CD4-positive, alpha-beta T cell treated with Interleukin-2 at 100 ng/mL for 4 hours (primary cell): Measurements from ENCODE around the gene FTO.

Experiments used
- DNase-seq: peaks from one replicate; pipeline ENCODE4 v3.0.0-alpha.2; 2020; ENCODE audit warnings: low spot score

Gene FTO

DNA sequence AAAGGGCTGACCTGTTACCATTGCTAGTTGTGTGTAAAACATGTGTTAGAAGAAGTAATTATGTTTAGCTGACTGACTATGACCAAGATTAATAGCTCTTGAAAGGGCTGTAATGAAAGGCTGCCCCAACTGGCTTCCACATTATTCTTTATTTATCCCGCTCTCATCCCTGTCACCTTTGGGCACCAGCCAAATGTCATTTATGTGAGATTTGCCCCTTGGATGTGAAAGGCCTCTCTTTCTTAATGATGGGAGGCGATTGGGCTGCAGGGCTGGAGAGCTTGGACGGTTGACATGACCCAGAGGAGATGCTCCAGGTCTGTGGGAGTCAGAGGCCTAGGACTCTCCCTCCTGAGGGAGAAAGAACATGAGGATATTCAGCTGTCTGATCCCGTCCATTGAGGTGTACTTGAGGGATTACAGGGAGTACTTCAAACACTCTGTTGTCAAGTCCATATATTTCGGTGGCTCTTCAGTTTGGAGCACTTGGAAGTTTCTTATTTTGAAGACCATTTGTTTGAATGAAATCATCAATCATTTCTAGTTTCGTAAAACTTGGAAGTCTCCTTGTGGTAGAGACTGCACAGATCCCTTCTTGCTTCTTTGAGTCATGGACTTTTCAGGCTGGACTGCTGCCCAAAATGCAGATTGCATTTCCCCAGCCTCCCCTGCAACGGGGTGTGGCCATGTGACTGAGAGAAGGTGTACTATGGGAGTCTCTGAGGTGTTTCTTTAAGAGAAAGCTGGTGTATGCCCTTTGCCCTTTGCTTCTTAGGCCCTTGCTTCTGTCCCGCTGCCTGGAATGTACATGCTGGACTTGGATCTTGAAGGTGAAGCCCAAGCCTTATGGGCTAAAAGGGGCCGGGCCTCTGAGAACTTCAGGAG is 51.3 kb downstream of the FTO start:
- DNase-seq, result no peak

DNA sequence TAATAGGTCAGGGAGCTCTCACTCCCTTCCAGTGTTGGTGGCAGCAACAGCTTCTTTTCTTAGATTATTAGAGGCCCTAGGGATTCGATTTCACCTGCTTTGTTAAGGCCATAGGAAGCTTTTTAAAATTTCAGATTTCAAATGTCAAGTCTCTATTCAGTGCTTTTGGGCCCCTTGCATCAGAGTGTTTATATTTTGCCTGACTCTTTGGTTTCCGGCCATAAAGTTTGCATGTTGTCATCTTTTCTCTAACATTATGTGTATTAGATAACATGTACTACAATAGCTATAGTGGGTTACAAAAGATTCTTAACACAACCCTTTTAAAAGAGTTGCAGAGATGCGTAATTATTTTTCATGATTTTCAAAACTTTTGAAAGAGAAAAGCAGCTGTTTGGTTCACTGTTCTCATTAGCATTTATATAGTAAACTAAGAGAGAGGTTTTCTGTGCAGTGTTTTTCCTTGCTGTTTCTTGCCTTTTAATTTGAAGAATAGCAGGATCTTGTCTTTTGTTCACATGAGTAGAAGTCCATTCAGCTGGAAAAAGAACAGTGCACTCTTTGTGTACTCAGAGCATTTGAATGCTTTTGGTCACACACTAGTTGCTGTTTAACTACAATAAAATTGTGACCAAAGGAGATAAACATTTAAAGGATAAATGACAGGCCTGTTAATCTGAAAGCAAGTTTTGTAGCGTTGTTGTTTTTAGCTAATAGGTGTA is 52.5 kb downstream of the FTO start:
- DNase-seq, result no peak

DNA sequence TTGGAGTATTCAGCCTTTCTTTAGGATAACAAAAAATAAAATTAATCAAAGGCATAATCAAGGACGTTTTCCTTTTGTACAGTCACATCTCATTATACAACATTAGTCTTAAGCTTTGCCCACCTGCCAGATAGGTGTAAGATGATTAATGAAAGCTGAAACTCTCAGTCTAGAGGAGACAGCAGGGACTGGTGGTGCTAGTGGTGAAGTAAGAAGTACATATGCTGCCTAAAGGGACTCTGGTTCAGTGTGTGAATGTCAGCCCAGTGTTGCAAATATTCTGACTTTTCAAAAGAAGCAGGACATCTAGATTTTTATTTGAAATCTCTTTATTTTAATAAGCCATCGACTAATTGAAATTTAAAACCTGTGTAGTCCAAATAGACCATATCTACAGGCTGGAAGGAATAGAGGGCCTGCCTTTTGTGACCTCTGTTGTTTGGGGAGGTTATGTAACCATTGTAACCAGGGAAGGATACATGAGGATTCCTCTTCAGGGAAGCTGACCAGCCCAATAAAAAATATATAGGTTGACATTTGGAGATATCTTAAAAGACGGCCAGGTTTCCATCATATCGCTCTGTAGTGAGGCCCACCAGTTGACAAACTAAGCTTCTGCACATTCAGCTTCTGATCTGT is 54.1 kb downstream of the FTO start:
- DNase-seq, result no peak

DNA sequence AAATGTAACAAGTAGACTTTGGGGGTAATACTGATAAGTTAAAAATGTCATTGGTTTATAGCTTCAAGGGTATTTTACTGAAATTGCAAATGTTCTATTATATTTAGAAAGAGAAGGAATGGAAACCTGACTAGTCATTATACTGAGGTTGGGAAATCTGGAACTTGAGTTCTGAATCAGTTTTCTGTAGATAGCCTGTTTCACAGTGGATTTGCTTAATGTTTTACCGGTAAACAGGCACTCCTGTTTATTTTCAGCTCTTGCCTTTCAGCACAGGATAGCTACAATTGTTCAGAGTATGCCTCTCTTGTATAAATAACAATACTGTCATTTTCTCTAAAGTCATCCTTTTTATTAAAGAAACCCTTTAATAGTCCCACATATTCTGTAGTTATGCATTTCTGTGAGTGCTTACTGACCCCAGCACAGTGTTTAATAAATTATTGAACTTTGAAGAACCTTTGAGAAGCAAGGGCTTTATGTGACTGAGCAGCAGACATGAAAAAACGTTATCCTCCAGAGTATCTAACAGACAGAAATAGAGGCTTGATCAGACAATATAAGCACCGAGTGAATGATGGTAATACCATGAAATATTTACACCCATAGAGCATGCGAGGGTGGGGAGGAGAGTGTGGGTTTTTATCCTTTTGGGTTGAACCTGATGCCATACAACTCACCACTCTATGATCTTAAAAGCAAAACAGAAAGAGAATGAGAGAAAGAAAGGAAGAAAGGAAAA is 58.2 kb downstream of the FTO start:
- DNase-seq, result no peak

DNA sequence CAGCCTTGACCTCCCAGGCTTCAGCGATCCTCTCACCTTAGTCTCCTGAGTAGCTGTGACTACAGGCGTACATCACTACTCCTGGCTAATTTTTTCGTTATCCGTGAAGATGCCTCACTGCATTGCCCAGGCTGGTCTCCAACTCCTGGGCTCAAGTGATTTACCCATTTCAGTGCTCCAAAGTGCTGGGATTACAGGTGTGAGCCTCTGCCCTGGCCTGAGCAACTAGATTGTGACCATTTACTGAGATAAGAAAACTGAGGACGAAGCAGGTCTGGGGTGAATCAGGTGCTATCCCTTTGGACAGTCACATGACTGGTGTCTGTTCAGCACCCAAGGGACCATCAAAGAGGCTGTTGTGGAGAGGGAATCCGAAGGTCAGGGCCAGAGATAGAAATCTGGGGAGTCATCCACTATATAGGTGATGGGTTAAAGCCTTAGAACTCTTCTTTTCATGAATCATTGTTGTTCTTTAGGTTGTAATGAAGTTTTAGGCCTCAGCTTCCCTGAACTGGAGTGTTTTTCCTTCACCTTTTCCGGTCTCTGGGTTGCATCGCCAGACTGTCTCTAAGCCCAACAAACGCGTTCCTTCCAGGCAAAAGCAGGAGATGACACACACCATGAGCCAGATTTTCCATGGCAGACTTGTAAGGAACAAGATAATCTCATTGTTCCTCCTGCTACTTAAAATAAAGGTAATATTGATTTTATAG is 62.5 kb downstream of the FTO start:
- DNase-seq, result no peak

DNA sequence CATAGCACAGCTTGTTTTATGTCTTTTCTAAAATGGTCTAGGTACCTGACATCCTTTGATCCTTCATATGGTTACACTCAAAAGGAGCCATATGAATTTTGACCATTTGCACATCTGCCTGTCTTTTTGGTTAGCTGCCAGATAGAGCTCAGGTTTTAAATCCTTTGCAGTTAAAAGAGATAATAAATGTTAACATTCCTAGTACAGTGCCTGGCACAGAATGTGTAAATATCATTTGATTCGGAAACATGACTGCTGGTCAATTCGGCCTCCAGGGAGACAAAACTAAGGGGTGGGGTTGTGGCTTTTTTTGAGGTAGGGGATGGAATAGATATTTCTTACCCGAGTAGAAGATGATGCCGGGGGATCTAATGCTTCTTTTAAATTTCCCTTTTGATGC is 64.2 kb downstream of the FTO start:
- DNase-seq, result no peak

DNA sequence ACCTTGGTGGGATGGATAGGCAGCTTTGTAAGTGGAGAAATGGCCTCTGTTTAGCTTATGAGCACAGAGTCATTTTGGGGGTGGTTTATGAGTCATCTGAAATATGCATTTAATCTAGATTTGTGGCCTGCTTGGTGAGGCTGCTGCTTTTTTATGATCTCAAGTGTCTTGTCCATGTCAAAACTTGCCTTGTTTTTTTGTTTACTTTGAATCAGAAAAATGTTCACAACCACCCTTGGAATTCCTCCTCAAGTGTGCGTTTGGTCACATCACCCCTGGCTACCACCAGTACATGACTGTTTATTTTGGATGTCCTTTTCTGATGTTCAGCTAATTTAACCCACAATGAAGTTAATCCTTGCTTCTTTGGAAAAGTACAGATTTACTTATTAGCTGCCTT is 64.6 kb downstream of the FTO start:
- DNase-seq, result no peak

DNA sequence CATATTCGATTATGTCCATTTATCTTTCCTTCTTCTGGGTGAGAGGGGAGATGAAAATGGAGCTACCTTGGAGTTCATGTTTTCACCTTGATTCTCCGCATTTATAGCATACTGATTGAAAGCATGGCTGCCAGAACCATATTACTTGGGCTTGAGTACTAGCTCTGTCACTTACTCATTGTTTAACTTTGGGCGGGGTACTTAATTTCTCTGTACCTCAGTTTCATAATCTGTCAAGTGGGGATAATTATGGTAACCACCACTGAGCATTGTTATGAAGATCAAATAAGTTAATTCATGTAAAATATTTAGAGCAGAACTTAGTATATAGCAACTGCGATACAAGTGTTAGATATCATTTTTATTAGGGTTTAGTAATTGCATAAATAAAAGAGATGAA is 65.2 kb downstream of the FTO start:
- DNase-seq, result no peak

DNA sequence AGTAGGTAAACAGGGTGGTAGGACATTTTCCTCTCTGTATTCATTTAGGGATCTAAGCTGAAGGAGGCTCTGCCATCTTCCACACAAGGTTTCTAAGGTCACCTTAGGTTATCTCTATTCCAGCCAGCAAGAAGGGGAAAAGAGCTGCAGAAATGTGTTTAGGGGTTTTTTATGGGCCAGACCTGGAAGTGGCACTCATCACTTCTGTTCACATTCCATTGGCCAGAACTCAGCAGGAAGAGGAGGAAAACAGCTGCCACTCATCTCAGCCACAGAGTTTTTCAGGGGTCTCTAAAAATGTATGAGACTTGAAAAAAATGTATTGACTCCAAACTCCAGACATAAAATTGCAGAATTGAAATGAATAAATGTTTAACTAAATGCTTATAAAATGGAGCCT is 65.8 kb downstream of the FTO start:
- no peak for DNase-seq

DNA sequence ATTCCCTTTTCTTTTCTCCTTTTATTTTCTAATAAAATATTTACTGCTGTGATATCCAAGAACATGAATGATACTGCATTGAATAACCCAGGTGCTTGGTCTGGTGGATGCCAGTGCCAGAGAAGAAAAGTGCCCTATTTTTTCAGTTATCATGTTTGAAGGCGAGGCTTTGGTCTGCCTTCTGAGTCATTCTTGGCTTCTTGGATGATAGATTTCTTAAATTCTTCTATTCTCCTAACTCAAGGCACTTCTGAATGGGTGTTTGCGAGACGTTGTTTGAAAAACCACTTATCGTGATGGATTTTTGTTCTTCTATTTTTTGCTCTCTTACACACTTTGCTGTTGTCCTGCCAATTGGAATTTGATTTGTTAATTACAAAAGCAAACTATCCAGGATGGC is 66.7 kb downstream of the FTO start:
- no peak for DNase-seq

DNA sequence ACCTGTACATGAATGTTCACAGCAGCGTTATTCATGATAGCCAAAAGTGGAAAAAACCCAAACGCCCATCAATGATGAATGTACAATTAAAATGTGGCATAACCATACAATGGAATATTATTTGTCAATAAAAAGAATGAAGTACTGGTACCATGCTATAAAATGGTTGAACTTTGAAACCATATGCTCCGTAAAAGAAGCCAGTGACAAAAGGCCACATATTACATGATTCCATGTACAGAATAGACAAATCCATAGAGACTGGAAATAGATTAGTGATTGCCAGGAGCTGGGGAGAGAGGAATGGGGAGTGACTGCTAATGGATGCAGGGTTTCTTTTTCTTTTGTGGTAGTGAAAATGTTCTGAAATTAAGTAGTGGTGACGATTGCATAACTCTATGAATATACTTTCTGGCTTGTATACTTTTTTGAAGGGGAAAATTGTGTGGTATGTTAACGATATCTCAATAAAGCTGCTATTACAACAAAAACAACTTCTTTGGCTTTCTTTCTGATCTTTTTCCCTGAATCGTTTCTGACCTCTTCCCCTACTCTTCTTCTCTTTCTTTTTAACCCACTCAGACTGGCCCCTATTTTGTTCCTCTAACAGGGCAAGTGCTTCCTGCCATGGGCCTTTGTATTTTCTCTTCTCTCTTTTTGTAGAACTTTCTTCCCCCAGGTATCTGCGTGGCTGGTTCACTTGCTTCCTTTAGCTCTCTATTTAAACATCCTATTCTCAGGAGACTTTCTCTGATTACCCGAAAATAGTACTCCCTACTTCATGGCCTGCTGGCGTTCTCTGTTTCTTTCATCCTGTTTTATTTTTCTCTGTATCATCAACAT is 67.9 kb downstream of the FTO start:
- DNase-seq, result no peak

DNA sequence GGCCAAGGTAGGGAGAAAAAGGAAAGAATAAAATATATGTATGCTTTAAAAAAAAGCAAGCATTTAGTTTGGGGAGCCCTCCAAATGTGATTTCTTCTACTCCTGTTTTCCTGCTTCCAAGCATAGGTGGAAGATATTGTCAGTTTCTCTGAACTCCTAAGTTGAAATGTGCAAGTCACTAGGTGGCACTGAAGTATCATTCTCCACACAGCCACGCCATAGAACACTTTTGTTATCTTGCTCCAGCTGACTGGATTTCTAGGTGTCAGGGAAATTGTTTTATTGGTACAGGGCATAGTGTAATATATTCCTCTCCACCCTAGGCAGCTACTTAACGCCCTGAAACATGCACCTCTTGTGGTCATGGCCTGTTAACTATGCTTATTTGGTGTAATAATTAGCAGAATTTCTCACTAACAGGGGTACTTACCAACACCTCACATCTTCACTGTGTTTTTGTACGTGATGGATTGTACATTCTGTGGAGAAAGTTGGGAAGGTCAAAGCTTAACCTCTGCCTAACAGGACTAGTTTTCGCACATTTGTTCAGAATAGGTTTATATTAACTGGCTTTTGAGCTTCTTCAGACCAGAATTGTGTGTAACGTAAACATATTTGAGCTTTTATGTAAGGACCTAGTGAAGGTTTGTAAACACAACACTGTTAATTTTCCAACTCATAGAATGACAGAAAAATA is 69.3 kb downstream of the FTO start:
- DNase-seq, result no peak

DNA sequence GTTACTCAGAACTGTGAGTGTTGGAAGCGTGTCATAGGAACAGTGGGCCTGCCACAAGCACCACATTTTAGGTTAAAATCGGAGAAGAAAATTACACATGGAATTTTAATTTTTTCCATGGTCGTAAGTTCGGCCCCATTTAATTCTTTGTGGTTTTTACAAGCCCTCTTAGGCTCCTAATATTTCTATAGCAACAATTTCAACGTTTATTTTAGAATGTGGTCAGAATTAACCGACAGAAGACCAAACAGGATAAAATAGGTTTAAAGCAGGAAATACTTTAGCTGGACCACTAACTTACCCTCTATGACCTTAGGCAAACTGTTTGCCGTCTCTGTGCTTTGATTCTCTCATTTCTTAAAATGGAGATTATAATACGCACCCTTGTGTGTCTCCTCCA is 69.9 kb downstream of the FTO start:
- no peak for DNase-seq

DNA sequence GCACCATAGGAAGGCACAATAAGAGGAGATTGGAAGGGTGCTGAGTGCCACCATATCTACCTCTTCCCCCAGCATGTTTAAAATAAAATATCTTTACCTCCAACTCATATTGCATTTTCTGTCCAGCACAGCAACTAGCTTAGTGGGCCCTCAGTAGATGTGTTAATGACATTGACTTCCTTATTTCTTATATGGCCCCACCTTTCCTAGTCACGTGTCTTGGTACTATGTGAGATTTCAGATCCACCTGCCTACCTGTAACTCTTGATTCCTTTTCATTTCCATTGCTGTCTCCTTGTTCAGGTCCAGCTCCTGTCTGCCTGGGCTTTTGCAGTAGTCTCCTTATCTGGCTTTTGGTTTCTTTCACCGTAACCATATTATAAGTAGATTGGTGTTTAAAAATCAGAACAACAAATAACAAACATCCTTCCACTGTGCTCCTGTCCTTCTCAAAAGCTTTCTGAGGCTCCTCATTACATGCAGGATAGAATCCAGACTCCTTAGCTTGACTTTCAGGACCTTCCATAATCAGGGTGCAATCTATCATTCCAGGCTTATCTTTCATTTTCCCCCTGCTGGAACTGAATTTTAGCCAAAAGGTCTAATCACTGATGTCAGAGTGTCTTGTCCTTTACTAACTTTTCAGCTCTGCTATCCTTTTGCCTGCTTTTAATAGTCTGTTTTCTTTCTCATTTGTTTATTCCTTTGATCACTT is 71.3 kb downstream of the FTO start:
- no peak for DNase-seq

DNA sequence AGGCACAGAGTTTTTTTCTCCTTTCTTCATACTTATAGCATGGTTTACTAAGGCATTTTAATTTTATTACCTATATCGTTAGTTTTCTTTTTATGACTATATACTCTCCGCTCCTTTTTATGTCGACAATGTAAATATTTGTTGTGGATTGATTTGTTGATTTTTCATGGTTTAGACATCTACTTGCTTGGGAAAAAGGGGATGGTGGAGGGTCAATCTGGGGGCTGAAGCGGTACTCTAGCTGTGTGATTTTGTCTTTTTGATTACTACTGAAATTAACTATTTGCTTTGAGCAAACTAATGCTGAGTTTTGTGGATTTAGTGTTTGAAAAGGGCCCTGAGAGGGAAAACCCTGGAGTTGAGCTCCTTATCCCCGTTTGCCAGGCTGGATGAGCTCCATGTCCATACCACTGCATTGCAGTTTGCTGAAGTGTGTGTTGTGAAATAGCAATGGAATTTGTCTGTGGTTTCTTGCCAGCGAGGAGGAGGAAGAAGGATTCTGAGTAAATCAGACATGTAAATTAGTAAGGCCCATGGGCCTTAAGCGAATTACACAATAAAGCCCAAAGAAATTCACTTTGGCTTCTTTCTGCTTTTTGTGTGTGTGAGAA is 72.0 kb downstream of the FTO start:
- DNase-seq, result no peak

DNA sequence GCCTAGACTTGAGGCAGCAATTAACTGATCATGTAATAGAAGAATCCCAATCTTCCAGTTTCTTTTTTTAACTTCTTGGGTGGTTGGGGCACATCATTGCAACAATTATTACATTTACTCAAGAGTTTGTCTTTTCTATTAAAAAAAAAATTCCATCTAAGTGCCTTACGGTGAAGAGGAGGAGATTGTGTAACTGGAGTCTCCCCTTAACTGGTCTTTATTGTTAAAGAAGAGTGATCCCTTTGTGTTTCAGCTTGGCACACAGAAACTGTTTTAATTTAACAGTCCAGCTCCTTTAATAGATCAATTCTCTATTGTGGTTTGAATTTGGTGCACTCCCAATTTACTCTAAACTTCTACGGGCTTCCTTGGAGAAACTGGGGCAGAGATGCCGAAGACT is 75.2 kb downstream of the FTO start:
- no peak for DNase-seq

DNA sequence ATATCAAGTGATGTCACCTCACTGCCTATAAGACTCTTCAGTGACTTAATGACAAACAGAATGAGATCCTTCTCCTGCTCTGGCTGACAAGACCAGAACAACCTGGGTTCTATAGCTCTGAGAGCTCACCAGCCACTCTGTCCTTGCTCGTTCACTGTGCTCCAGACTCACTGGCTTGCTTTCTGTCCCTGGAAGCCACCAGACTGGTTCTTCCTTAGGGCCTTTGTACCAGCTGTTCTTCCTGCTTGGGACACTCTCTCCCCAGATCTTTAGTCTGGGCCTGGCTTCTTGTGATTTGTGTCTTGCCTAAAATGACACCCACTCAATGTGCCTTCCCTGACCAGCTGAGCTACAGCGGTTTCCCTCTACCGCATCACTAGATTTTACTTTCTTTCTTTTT is 76.1 kb downstream of the FTO start:
- no peak for DNase-seq

DNA sequence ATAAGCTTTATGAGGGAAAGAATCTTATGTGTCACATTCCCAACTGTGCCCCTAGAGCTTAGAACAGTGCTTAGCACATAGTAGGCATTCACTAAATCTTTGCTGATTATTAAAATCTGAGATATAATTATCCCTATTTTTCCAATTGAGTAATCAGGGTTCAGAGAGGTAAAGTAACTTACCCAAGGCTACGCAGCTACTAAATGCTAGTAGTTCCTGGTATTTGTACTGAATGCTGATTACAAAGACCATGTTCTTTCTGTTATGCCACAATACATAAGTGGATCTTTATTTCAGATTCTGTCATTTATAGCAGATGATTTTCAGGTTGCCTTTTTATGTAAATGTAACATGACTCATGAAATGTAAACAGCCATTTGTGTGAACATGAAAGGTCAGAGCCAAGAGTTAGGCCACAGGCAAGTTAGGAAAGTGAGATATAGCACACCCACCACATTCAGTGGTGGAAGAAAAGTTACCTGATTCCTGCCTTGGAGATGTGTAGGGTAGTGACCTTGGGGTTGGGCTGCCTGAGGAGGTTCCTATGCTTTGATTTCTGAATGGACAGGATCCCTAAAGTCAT is 77.2 kb downstream of the FTO start:
- DNase-seq, result no peak

DNA sequence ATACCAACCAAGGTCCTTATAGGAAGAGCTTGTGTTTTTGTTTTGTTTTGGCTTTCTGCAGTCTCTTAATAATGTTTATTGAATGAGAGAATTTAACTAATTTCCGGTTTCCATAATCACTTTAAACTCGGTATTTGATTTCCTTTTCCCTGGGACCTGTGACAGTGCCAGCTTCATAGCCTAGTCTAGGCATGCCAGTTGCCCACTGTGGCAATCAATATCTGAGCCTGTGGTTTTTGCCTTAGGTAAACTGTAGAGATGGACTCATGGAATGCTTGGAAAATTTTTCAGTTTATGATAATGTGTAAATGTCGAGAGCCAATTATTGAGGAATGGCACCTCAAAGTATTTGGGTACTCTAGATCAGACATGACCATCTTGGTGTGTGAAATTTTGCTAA is 78.2 kb downstream of the FTO start:
- no peak for DNase-seq
